Measurements from ENCODE around the gene TXNRD2. TPM values are rescaled to one million over a fixed set of nuclear protein-coding genes. Genes with fewer than 3 reads are reported as not detected.

TXNRD2 gene
- total RNA-seq, 6 experiments from 2014 or later, result 35.9 to 47.8 (median 44.3) TPM

DNA sequence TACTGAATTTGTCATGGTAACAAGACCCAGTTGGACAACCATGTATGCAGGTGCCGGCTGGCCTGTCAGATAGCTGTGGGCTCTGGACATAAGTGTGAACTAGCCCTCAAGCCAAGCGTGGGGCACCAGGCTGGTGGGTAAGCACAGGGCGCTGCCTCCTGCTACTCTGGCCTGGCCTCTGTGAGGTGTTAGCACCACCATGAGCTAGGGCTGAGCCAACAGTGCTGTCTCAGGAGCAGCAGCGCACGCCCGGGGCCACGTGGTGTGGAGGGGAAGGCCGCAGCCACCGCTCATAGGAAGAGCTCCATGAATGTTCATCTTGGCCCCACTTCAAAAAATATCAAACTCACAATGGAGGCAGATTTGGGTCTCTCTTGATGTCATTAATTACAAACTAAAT, 51.7 kb downstream of the TXNRD2 start:
- intact Hi-C loops (cut with DNase I), result loop anchor here in 1 of 2 donors (10.0 kb wide), 1 partner anchor 105 kb away; no protein-coding TSS in a partner anchor
- H3K9me3 ChIP-seq, result no peaks in the 10 kb centered on the region

DNA sequence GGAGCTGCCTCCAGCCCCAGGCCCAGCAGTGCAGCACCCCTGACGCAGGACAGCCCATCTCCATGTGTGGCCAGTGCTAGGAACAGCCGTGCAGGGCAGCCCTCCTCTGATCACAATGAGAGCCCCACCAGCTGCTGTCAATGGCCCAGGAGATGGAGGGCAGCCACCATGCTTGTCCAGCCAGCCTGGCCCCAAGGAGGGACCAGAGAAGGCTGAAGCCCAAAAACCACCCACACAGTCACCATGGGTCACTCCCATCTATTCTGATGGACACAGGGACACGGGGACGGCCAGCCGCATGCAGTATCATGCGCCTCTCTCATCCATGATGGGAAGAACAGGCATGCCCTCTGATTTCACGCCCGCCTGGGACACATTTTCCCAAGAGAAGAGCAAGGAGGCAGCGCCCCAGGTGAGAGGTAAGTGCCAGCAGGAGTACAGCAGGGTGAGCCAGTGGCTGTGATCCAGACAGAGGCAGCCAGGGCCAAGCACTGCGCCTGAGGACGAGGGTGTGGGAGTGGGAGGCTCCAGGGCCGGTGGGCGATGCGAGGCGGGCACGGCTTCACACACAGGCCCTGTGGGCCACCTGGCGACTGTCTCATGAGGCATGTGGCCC, 53.4 kb downstream of the TXNRD2 start:
- WGBS (ENCODE audit: insufficient coverage, low coverage, low lambda C conversion rate, missing lambda C conversion rate), result no CpG with 5 or more reads among the region's 17 CpGs

More for the DNA sequence above, 51.7 kb downstream of the TXNRD2 start:
- DNase-seq (peak in 2 of 3 donors; percentile 17 to 39), ATAC-seq (no peak)
- no CpG with 5 or more reads among the region's 9 CpGs for WGBS (ENCODE audit: insufficient coverage, low coverage, low lambda C conversion rate, missing lambda C conversion rate)
- no peaks in the 10 kb centered on the region for H3K27me3 ChIP-seq
- TF ChIP-seq POLR2A (IDR thresholded peaks at IDR 0.05), result no peak
- TF ChIP-seq, protein P1, sequence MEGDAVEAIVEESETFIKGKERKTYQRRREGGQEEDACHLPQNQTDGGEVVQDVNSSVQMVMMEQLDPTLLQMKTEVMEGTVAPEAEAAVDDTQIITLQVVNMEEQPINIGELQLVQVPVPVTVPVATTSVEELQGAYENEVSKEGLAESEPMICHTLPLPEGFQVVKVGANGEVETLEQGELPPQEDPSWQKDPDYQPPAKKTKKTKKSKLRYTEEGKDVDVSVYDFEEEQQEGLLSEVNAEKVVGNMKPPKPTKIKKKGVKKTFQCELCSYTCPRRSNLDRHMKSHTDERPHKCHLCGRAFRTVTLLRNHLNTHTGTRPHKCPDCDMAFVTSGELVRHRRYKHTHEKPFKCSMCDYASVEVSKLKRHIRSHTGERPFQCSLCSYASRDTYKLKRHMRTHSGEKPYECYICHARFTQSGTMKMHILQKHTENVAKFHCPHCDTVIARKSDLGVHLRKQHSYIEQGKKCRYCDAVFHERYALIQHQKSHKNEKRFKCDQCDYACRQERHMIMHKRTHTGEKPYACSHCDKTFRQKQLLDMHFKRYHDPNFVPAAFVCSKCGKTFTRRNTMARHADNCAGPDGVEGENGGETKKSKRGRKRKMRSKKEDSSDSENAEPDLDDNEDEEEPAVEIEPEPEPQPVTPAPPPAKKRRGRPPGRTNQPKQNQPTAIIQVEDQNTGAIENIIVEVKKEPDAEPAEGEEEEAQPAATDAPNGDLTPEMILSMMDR (IDR thresholded peaks at IDR 0.05), result no peak
- no peak overlapping the region for H3K27ac ChIP-seq
- H3K4me1 ChIP-seq, result peaks cover 0 to 6% (median 0%) of the 10 kb centered on the region in 4 donors
- H3K36me3 ChIP-seq, result peaks cover 0 to 14% (median 2%) of the 10 kb centered on the region in 4 donors
- no peak overlapping the region for H3K4me3 ChIP-seq

DNA sequence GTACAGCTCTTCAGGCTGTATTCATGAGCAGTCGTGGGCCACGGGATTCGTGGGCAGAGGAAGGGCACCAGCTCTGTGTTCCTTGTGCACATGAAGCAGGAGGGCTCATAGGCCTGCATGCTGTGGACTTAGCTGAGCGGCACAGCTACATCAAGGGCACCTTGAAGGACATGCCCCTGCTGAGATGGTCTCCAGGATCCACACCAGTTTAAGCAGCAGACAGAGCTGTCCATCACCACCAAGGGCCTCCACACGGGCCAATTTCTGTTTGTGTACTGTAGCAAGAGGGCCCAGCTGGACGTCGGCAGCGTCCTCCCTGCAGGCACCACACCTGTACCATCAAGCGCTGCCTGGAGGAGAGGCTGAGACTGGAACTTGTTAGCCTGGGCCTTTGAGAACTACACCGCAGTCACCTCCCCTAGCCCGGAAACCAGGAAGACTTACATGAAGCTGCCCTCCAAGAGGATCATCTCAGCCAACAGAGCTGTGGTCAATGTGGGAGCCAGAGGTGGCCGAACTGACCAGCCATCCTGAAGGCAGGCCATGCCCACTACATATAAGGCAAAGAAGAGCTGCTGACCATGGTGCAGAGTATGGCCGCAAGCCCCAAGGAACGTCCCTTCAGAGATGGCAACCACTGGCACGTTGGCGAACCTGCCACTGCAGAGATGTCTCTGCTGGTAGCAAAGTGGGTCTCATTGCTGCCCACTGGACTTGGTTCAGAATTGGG, 54.2 kb downstream of the TXNRD2 start:
- H3K27me3 ChIP-seq, result no peaks in the 10 kb centered on the region
- no peaks in the 10 kb centered on the region for H3K36me3 ChIP-seq
- TF ChIP-seq, protein P1 (IDR thresholded peaks at IDR 0.05), result no peak
- TF ChIP-seq POLR2A (IDR thresholded peaks at IDR 0.05), result no peak
- H3K4me1 ChIP-seq, result peaks cover 0 to 6% (median 0%) of the 10 kb centered on the region in 4 donors
- no peak overlapping the region for H3K27ac ChIP-seq
- DNase-seq (peak in 2 of 3 donors; percentile 23 to 53), ATAC-seq (no peak)
- H3K9me3 ChIP-seq, result no peaks in the 10 kb centered on the region
- intact Hi-C loops (cut with DNase I), result no loop called here
- H3K4me3 ChIP-seq, result no peak overlapping the region
- WGBS (ENCODE audit: insufficient coverage, low coverage, low lambda C conversion rate, missing lambda C conversion rate), result 87% methylated on average over 3 of the region's 16 CpGs

More for the DNA sequence above, 53.4 kb downstream of the TXNRD2 start:
- Histone ChIP-seq H3K4me3 (no peak overlapping the region), H3K27ac (no peak overlapping the region), H3K36me3 (no peaks in the 10 kb centered on the region), H3K27me3 (no peaks in the 10 kb centered on the region), H3K9me3 (no peaks in the 10 kb centered on the region), H3K4me1 (peaks cover 0 to 6% (median 0%) of the 10 kb centered on the region in 4 donors)
- DNase-seq, result peak in 2 of 3 donors; percentile 24 to 50
- TF ChIP-seq, protein P1 (IDR thresholded peaks at IDR 0.05), result no peak
- TF ChIP-seq POLR2A (IDR thresholded peaks at IDR 0.05), result no peak
- no peak for ATAC-seq
- intact Hi-C loops (cut with DNase I), result no loop called here

DNA sequence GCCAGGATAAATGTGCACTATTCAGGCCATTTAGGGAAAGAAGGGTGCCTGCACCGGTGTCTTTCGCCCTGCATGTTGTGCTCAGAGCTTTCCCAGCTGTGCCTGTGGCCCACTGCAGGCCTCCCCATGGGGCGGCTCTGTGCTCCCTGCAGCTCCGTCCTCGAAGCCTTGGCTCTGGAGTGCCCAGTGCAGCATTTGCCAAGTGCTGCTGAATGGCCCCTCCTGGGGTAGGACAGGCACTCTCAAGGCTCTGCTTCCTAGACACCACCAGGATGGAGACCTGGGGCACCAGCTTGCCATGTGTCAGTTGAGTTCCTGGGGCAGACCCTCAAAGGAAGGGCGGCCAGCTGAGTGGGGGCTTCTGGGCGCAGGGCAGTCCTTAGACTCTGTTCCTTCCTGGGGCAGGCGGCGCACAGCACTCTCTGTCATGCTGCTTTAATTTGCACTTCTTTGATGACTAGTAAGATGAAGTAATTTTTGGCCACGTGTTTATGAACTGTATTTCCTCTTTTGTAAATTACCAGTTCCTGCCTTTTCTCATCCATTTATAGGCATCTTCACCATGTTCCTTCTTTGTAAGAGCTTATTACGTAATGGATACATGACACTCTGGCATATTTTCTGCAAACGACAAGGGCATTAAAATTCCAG, 54.9 kb downstream of the TXNRD2 start:
- Histone ChIP-seq H3K9me3 (no peaks in the 10 kb centered on the region), H3K27me3 (no peaks in the 10 kb centered on the region), H3K27ac (no peak overlapping the region), H3K4me1 (peaks cover 0 to 2% (median 0%) of the 10 kb centered on the region in 4 donors), H3K36me3 (no peaks in the 10 kb centered on the region), H3K4me3 (no peak overlapping the region)
- TF ChIP-seq POLR2A (IDR thresholded peaks at IDR 0.05), result no peak
- TF ChIP-seq, protein P1 (IDR thresholded peaks at IDR 0.05), result no peak
- WGBS (ENCODE audit: insufficient coverage, low coverage, low lambda C conversion rate, missing lambda C conversion rate), result 47% methylated on average over 3 of the region's 12 CpGs
- intact Hi-C loops (cut with DNase I), result no loop called here
- ATAC-seq (peak; percentile 24 to 69 (median 46)), DNase-seq (peak in 2 of 3 donors; percentile 49 to 60)

Measured in right lobe of liver (tissue), 6 donors.